HG03575 (cell line): ENCODE measurements around the gene RPTOR.
"Not testable (repeated sequence)": the region's sequence is repeated elsewhere in the genome, so short reads cannot be mapped to it uniquely, and the experiment has no call there.

ENCODE experiments used
- ATAC-seq: cut with Tn5 transposase; IDR thresholded peaks from one replicate; pipeline ENCODE4 v1.9.1; 2021; ENCODE audit not compliant: unreplicated experiment, insufficient number of reproducible peaks, low FRiP score; ENCODE audit errors: extremely low read depth

Gene RPTOR

GRCh38 chr17:80577876-80578570 lies 33.4 kb downstream of the RPTOR start:
- ATAC-seq = no peak

GRCh38 chr17:80578668-80579388 lies 34.2 kb downstream of the RPTOR start:
- not testable (repeated sequence) for ATAC-seq

- no peak for ATAC-seq
These were observed 37.5 kb downstream of the RPTOR start for GRCh38 chr17:80582165-80582564.

- no peak for ATAC-seq
These were observed 39.7 kb downstream of the RPTOR start for GRCh38 chr17:80584176-80584905.

DNA sequence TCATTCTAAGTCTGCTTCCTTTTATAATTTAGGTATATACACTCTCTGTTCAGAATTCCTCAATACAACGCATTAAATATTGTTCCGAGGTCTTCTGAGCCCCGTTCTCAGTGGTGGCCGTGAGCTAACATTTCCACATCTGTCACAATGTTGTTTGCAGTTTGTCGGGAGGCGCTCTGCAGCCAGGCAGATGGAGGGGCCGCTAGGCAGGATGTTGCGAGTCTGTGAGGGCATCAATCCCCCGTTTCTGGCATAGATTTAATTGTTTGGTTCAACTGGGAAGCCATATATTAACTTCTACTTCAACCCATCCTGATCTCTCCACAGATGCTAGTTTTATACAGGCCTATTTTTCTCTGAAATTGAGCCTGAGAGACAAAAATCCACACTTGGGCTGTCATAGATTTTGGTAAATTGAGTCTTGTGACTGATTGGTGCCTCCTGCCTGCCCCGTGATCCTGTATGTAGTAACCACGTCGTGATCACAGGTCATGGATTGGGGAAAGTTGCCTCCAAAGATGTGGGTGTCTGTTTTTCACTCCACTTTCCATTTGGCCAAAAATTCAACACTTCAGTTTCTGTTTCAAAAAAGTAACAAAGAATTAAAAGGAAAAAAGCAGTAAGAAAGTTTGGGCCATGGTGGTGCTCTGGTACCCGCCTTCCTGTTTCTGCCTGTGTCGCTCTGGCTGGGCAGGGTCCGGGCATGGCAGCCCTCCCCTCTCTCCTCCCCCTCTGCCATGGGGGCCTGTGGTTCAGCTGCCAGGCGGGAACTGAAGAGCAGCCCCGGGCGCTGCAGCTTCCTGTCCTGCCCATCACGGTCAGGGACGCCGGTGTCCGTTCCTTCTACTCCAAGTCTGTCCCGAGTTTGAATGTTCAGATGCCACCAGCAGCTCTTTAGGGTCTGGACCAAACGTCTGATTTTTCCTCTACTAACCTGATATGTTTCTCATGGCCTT lies 41.5 kb downstream of the RPTOR start:
- ATAC-seq = no peak

DNA sequence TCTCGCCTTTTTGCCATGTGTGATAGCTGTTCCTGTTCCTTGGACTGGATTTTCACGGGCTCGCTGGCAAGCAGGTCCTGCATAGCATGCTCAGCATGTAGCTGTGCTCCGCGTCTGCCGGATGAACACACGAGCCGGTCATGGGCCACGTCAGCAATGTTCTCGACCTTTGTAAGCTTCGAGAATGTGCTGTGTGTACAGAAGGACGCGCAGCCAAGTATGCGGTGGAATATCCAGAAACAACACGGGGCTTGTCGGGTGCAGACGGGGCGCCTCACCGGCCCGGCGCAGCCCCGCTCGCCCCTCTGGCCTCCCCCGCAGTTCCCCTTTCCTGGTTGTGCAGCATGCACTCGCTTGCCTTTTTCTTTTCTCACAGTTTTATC lies 42.2 kb downstream of the RPTOR start:
- no peak for ATAC-seq

DNA sequence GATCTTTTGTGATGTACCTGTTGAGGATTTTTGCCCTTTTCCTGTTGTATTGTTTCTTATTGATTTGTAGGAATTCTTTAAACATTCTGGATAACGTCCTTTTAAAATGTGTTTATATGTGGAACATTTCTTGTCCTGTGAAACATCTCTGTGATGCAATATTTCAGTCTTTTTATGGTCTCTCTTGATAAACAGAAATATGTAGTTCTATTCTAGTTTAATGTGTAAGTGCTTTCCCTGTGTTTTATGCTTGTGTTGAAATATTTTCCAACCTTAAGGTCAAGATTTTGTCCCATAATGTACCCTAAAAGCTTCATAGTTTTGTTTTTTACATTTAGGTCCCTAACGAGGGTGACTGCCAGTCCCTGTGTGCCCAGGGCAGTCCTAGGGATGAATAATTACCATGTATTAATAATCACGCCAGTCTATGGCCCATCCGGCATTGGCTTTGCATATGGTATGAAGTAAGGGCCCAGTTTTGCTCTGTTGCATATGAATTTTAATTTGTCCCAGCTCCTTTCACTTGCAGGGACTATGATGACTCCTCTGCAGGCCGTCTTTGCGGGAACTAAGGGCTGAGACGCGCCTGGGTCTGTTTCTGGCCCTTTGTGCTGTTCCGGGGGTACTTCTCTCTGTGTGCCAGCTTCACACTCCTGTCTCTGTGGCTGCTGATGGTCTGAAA lies 44.2 kb downstream of the RPTOR start:
- ATAC-seq = no peak

DNA sequence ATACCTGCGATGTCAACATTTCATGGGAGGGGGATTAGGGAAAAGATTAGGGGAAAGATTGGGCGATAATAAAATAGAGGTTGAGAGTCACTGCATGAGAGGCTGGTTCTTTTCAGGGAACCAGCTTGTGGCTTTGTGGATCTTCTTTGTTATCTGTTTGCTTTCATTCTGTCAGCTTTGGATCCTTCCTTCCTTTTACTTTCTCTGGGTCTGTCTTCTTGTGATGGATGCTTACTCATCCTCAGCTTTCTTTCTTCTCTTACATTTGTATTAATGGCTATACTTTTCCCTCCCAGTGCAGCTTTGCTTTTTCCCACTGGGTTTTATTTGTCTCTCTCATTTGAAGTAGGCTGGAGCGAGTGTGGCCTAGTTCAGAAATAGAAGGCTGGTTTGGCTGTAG lies 47.1 kb downstream of the RPTOR start:
- no peak for ATAC-seq

- no peak for ATAC-seq
These were observed 47.6 kb downstream of the RPTOR start for GRCh38 chr17:80592243-80592642.

DNA sequence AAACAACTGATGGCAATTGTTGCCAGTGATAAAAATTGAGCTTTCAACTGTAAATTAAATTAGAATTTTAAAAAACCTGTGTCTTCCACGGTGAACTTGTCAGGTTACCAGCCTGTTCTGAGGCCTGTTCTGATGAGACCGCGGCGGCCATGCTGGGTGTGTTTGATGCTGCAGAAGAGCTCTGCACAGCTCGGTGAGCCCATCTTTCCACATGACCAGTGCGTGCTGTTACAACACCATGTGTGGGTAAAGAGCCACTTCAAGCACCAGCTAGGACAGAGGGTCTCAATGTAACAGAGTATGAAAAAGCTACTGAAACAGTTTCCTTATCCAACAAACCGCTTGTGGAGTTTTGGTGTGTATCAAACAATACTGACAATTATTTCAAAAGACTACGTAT lies 48.5 kb downstream of the RPTOR start:
- ATAC-seq = no peak

- ATAC-seq = no peak
These were observed 50.0 kb downstream of the RPTOR start for GRCh38 chr17:80594431-80595269.

DNA sequence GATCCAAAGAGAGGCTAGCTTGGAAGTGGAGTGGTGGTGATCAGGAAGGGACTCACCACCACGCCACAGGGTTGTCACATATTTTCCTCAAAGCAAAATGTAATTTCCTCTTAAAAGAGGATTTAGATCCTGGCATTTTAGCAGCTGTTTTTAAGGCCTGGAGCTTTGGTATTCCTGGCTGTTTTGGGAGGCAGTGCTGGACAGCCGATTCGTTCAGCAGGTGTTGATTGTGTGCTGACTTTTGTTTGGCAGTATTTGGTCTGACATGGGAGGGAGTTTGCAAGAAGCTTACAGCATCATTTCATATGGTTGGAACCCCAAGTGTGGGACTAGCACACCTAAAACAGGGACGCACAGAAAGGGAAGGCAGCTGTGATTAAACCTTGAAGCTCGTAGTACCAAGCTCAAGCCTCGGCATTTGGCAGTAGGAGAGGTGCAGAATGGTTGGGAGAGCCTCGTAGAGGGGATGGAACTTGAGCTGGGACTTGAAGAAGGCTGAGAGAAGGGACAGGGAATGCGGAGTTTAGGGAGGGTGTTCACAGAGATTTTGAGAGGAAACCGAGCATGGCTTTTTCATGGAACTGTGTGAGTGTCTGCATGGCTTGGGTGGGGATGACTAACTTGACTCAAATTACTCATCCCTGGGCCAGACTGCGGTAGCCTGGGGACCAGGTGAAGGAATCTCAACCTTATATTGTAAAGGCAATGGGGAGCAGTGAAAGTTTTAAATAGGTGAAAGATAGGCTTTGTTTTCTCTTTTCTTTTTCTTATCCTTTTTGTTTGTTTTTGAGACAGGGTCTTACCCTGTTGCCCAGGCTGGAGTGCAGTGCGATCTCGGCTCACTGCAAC lies 52.3 kb downstream of the RPTOR start:
- no peak for ATAC-seq

GRCh38 chr17:80598813-80599545 lies 54.3 kb downstream of the RPTOR start:
- no peak for ATAC-seq

DNA sequence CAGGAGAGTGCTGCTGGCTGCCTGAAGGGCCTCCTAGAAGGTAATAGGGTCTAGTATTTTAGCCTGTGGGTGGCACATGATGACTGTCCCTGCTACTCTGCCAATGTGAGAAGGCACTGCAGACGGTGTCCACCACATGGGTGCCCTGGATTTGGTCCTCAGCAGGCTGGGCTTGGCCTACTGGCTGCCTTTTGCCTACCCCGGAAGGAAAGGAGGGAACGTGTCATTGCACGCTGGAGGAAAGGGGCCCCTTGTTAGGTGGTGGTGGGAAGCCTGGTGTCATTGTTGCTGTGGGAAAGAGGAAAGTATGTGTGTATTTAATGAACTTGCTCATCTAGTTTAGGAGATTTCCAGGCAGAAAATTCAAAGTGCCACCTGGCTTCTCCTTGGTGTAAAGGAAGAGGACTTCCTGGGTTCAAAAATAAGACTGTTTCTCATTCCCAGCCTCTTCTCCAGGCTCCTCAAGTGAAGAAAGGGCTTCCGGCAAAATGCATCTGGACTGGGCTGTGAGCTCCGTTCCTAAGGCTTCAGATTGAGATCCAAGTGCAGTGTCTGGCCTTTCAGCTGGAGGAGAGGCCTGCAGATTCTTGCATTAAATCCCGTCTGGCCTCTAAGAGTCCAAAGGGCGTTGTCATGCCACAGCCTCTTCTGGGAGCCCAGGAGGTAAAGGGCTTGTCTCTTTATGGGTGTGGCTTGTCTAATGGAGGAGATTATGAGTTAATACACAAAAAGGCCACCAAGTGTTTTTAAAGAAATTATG lies 55.1 kb downstream of the RPTOR start:
- no peak for ATAC-seq

DNA sequence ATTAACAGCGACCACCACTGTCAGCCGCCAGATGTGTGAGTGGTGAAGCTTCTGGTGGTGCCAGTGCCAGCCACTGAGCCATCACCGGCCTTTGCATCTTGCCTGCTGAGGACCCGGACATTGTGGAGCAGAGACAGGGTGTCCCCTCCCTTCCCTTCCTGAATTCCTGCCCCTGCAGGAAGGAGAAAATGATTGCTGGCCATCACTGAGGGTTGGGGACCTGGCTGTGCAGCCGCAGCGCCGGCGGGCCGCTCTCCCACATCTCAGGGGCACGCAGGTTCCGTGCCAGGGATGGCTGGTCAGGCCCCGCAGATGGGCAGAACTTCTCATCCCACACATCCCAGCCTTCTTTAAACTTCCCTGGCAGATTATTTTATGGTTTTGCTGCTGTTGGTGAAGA lies 56.5 kb downstream of the RPTOR start:
- no peak for ATAC-seq

- ATAC-seq = no peak
These were observed 58.8 kb downstream of the RPTOR start for GRCh38 chr17:80603396-80603795.
